ENCODE results near the gene KCNG2. TPM values are rescaled to one million over a fixed set of nuclear protein-coding genes. Genes with fewer than 3 reads are reported as not detected.

KCNG2 gene
- total and polyA plus RNA-seq, 4 donors, result 1.3 to 2.2 (median 1.4) TPM

GRCh38 chr18:79828258-79828657, 30.5 kb downstream of the KCNG2 start:
- no peaks in the 10 kb centered on the region for H3K4me1 ChIP-seq (ENCODE audit: control insufficient read depth, insufficient read depth, low read length)
- DNase-seq (ENCODE audit: low read depth in 4 of 6, low spot score in 6 of 6), result no peak
- no peaks in the 10 kb centered on the region for H3K27me3 ChIP-seq (ENCODE audit: control insufficient read depth, insufficient read depth, low read length)
- WGBS (ENCODE audit: insufficient coverage), result 99% methylated on average over 5 of the region's 5 CpGs
- no peak overlapping the region for H3K27ac ChIP-seq (ENCODE audit: low read depth, low read length)
- H3K4me3 ChIP-seq (ENCODE audit: low read depth, low read length), result no peak overlapping the region
- no peaks in the 10 kb centered on the region for H3K9me3 ChIP-seq (ENCODE audit: control insufficient read depth, insufficient read depth, low read length)
- peaks cover 5% of the 10 kb centered on the region for H3K36me3 ChIP-seq (ENCODE audit: control insufficient read depth, insufficient read depth, low read length)

- DNase-seq (ENCODE audit: low read depth in 4 of 6, low spot score in 6 of 6), result no peak
- peaks cover 2% of the 10 kb centered on the region for H3K27me3 ChIP-seq (ENCODE audit: control insufficient read depth, insufficient read depth, low read length)
- no peak overlapping the region for H3K4me3 ChIP-seq (ENCODE audit: low read depth, low read length)
- H3K4me1 ChIP-seq (ENCODE audit: control insufficient read depth, insufficient read depth, low read length), result no peaks in the 10 kb centered on the region
- no peak overlapping the region for H3K27ac ChIP-seq (ENCODE audit: low read depth, low read length)
- H3K36me3 ChIP-seq (ENCODE audit: control insufficient read depth, insufficient read depth, low read length), result peaks cover 5% of the 10 kb centered on the region
- 74% methylated on average over 15 of the region's 17 CpGs for WGBS (ENCODE audit: insufficient coverage)
- H3K9me3 ChIP-seq (ENCODE audit: control insufficient read depth, insufficient read depth, low read length), result no peaks in the 10 kb centered on the region
Measured at GRCh38 chr18:79829136-79829854, 31.6 kb downstream of the KCNG2 start.

GRCh38 chr18:79832169-79832568, 34.4 kb downstream of the KCNG2 start:
- H3K36me3 ChIP-seq (ENCODE audit: control insufficient read depth, insufficient read depth, low read length), result no peaks in the 10 kb centered on the region

GRCh38 chr18:79834834-79835233, 37.1 kb downstream of the KCNG2 start:
- H3K4me3 ChIP-seq (ENCODE audit: low read depth, low read length), result no peak overlapping the region
- WGBS (ENCODE audit: insufficient coverage), result 67% methylated on average over 3 of the region's 6 CpGs
- no peak overlapping the region for H3K27ac ChIP-seq (ENCODE audit: low read depth, low read length)
- H3K36me3 ChIP-seq (ENCODE audit: control insufficient read depth, insufficient read depth, low read length), result no peaks in the 10 kb centered on the region
- H3K9me3 ChIP-seq (ENCODE audit: control insufficient read depth, insufficient read depth, low read length), result no peaks in the 10 kb centered on the region
- no peak for DNase-seq (ENCODE audit: low read depth in 4 of 6, low spot score in 6 of 6)
- H3K4me1 ChIP-seq (ENCODE audit: control insufficient read depth, insufficient read depth, low read length), result no peaks in the 10 kb centered on the region
- peaks cover 2% of the 10 kb centered on the region for H3K27me3 ChIP-seq (ENCODE audit: control insufficient read depth, insufficient read depth, low read length)

More at GRCh38 chr18:79832169-79832568, 34.4 kb downstream of the KCNG2 start:
- 95% methylated on average over 3 of the region's 3 CpGs for WGBS (ENCODE audit: insufficient coverage)
- peaks cover 2% of the 10 kb centered on the region for H3K27me3 ChIP-seq (ENCODE audit: control insufficient read depth, insufficient read depth, low read length)
- H3K27ac ChIP-seq (ENCODE audit: low read depth, low read length), result no peak overlapping the region
- no peaks in the 10 kb centered on the region for H3K9me3 ChIP-seq (ENCODE audit: control insufficient read depth, insufficient read depth, low read length)
- H3K4me3 ChIP-seq (ENCODE audit: low read depth, low read length), result no peak overlapping the region
- no peak for DNase-seq (ENCODE audit: low read depth in 4 of 6, low spot score in 6 of 6)
- no peaks in the 10 kb centered on the region for H3K4me1 ChIP-seq (ENCODE audit: control insufficient read depth, insufficient read depth, low read length)

- no peaks in the 10 kb centered on the region for H3K9me3 ChIP-seq (ENCODE audit: control insufficient read depth, insufficient read depth, low read length)
- no peaks in the 10 kb centered on the region for H3K36me3 ChIP-seq (ENCODE audit: control insufficient read depth, insufficient read depth, low read length)
- no peak overlapping the region for H3K4me3 ChIP-seq (ENCODE audit: low read depth, low read length)
- 82% methylated on average over 4 of the region's 4 CpGs for WGBS (ENCODE audit: insufficient coverage)
- H3K4me1 ChIP-seq (ENCODE audit: control insufficient read depth, insufficient read depth, low read length), result no peaks in the 10 kb centered on the region
- no peaks in the 10 kb centered on the region for H3K27me3 ChIP-seq (ENCODE audit: control insufficient read depth, insufficient read depth, low read length)
- no peak overlapping the region for H3K27ac ChIP-seq (ENCODE audit: low read depth, low read length)
- DNase-seq (ENCODE audit: low read depth in 4 of 6, low spot score in 6 of 6), result no peak
Measured at GRCh38 chr18:79841936-79842335, 44.2 kb downstream of the KCNG2 start.

GRCh38 chr18:79844999-79845563, 47.3 kb downstream of the KCNG2 start:
- Histone ChIP-seq H3K27ac (ENCODE audit: low read depth, low read length) (no peak overlapping the region), H3K9me3 (ENCODE audit: control insufficient read depth, insufficient read depth, low read length) (no peaks in the 10 kb centered on the region), H3K4me3 (ENCODE audit: low read depth, low read length) (no peak overlapping the region), H3K4me1 (ENCODE audit: control insufficient read depth, insufficient read depth, low read length) (peaks cover 8% of the 10 kb centered on the region), H3K36me3 (ENCODE audit: control insufficient read depth, insufficient read depth, low read length) (no peaks in the 10 kb centered on the region), H3K27me3 (ENCODE audit: control insufficient read depth, insufficient read depth, low read length) (no peaks in the 10 kb centered on the region)
- WGBS (ENCODE audit: insufficient coverage), result 84% methylated on average over 2 of the region's 10 CpGs
- DNase-seq (ENCODE audit: low read depth in 4 of 6, low spot score in 6 of 6), result no peak

GRCh38 chr18:79846936-79847557, 49.3 kb downstream of the KCNG2 start:
- no peak overlapping the region for H3K4me3 ChIP-seq (ENCODE audit: low read depth, low read length)
- peaks cover 8% of the 10 kb centered on the region for H3K4me1 ChIP-seq (ENCODE audit: control insufficient read depth, insufficient read depth, low read length)
- no peak overlapping the region for H3K27ac ChIP-seq (ENCODE audit: low read depth, low read length)
- H3K36me3 ChIP-seq (ENCODE audit: control insufficient read depth, insufficient read depth, low read length), result no peaks in the 10 kb centered on the region
- no peak for DNase-seq (ENCODE audit: low read depth in 4 of 6, low spot score in 6 of 6)
- 92% methylated on average over 16 of the region's 17 CpGs for WGBS (ENCODE audit: insufficient coverage)
- no peaks in the 10 kb centered on the region for H3K27me3 ChIP-seq (ENCODE audit: control insufficient read depth, insufficient read depth, low read length)
- H3K9me3 ChIP-seq (ENCODE audit: control insufficient read depth, insufficient read depth, low read length), result no peaks in the 10 kb centered on the region

GRCh38 chr18:79847606-79848293, 50.0 kb downstream of the KCNG2 start:
- 78% methylated on average over 7 of the region's 15 CpGs for WGBS (ENCODE audit: insufficient coverage)
- peaks cover 8% of the 10 kb centered on the region for H3K4me1 ChIP-seq (ENCODE audit: control insufficient read depth, insufficient read depth, low read length)

GRCh38 chr18:79848294-79848578, 50.5 kb downstream of the KCNG2 start:
- peaks cover 8% of the 10 kb centered on the region for H3K4me1 ChIP-seq (ENCODE audit: control insufficient read depth, insufficient read depth, low read length)
- no peak overlapping the region for H3K27ac ChIP-seq (ENCODE audit: low read depth, low read length)
- no peaks in the 10 kb centered on the region for H3K27me3 ChIP-seq (ENCODE audit: control insufficient read depth, insufficient read depth, low read length)
- 87% methylated on average over 14 of the region's 15 CpGs for WGBS (ENCODE audit: insufficient coverage)
- H3K36me3 ChIP-seq (ENCODE audit: control insufficient read depth, insufficient read depth, low read length), result no peaks in the 10 kb centered on the region
- H3K9me3 ChIP-seq (ENCODE audit: control insufficient read depth, insufficient read depth, low read length), result no peaks in the 10 kb centered on the region
- no peak for DNase-seq (ENCODE audit: low read depth in 4 of 6, low spot score in 6 of 6)
- H3K4me3 ChIP-seq (ENCODE audit: low read depth, low read length), result no peak overlapping the region

More at GRCh38 chr18:79847606-79848293, 50.0 kb downstream of the KCNG2 start:
- DNase-seq (ENCODE audit: low read depth in 4 of 6, low spot score in 6 of 6), result no peak
- Histone ChIP-seq H3K27me3 (ENCODE audit: control insufficient read depth, insufficient read depth, low read length) (no peaks in the 10 kb centered on the region), H3K36me3 (ENCODE audit: control insufficient read depth, insufficient read depth, low read length) (no peaks in the 10 kb centered on the region), H3K27ac (ENCODE audit: low read depth, low read length) (no peak overlapping the region), H3K4me3 (ENCODE audit: low read depth, low read length) (no peak overlapping the region), H3K9me3 (ENCODE audit: control insufficient read depth, insufficient read depth, low read length) (no peaks in the 10 kb centered on the region)

Measured in spinal cord (tissue), 10 donors.